A549 treated with dexamethasone at 1 μM for 4 hours (cell line): ENCODE data around the gene GNB2. TPM values are rescaled to one million over a fixed set of nuclear protein-coding genes. Genes with fewer than 3 reads are reported as not detected.

Source experiments
- total RNA-seq: library from RNA; stranded (reverse); fragments of 200-300 nt; extraction: Qiagen RNA extraction; gene quantifications from 5 replicates; pipeline ENCODE4 v1.2.3, GENCODE V29; 2022

GNB2 gene
- 159 to 275 TPM (median 264 TPM) in 5 replicates for total RNA-seq

GRCh38 chr7:100673302-100673941 is at the start of gene GNB2:
TSS of gene GNB2 (plus strand) at chr7:100673740. CDS start at chr7:100676266, 2,526 bp downstream.

GRCh38 chr7:100641463-100641859 is 32.1 kb upstream of the GNB2 start, which contains the start of gene TFR2:
TSS of gene TFR2 (minus strand) at chr7:100641552. CDS start at chr7:100641509, 43 bp downstream.

GRCh38 chr7:100655908-100656674 is 17.4 kb upstream of the GNB2 start, which contains the start of gene ACTL6B:
TSS of gene ACTL6B (minus strand) at chr7:100656448. CDS start at chr7:100656354, 94 bp downstream.

GRCh38 chr7:100694098-100694745 is 20.7 kb downstream of the GNB2 start, which contains the start of gene GIGYF1:
TSS of gene GIGYF1 (minus strand) at chr7:100694250. CDS start at chr7:100688238, 6,012 bp downstream.

GRCh38 chr7:100705753-100706671 is 32.5 kb downstream of the GNB2 start, which contains the start of gene POP7:
TSS of gene POP7 (plus strand) at chr7:100706121. CDS start at chr7:100706831, 710 bp downstream.

GRCh38 chr7:100720279-100720670 is 46.7 kb downstream of the GNB2 start, which contains the start of gene EPO:
TSS of gene EPO (plus strand) at chr7:100720468. CDS start at chr7:100720981, 513 bp downstream.

Other genes starting within 250 kb of the GNB2 start
- gene ZCWPW1, start 245.0 kb upstream of the GNB2 start, total RNA-seq: 0.86 to 1.7 TPM (median 1.5 TPM) in 5 replicates
- 37.5 to 52.8 TPM (median 47.6 TPM) in 5 replicates for gene MEPCE, start 243.9 kb upstream of the GNB2 start, total RNA-seq
- 32.6 to 42.1 TPM (median 38.3 TPM) in 5 replicates for gene PPP1R35, start 237.2 kb upstream of the GNB2 start, total RNA-seq
- 0.47 to 1.1 TPM (median 0.89 TPM) in 5 replicates for gene SPACDR, start 209.5 kb upstream of the GNB2 start, total RNA-seq
- gene TSC22D4, start 194.5 kb upstream of the GNB2 start, total RNA-seq: 49.8 to 72.0 TPM (median 61.8 TPM) in 5 replicates
- 3.9 to 7.8 TPM (median 6.4 TPM) in 5 replicates for gene NYAP1, start 189.8 kb upstream of the GNB2 start, total RNA-seq
- 29.4 to 57.4 TPM (median 50.2 TPM) in 5 replicates for gene AGFG2, start 134.5 kb upstream of the GNB2 start, total RNA-seq
- gene SAP25, start 99.8 kb upstream of the GNB2 start, total RNA-seq: 0.32 to 0.66 TPM (median 0.38 TPM) in 4 of 5 replicates, not detected in the other
- 10.2 to 19.5 TPM (median 15.7 TPM) in 5 replicates for gene LRCH4, start 87.6 kb upstream of the GNB2 start, total RNA-seq
- gene FBXO24, start 87.4 kb upstream of the GNB2 start, total RNA-seq: 0.10 to 0.33 TPM (median 0.25 TPM) in 5 replicates
- 6.8 to 10.9 TPM (median 8.8 TPM) in 5 replicates for gene PCOLCE, start 71.4 kb upstream of the GNB2 start, total RNA-seq
- 15.5 to 21.8 TPM (median 20.2 TPM) in 5 replicates for gene MOSPD3, start 61.2 kb upstream of the GNB2 start, total RNA-seq
- 1.9 to 2.7 TPM (median 2.4 TPM) in 5 replicates for gene TFR2, start 32.2 kb upstream of the GNB2 start, total RNA-seq
- gene ACTL6B, start 17.3 kb upstream of the GNB2 start, total RNA-seq: not detected in 5 replicates
- gene GIGYF1, start 20.5 kb downstream of the GNB2 start, total RNA-seq: 8.9 to 19.9 TPM (median 15.2 TPM) in 5 replicates
- 69.0 to 94.3 TPM (median 86.0 TPM) in 5 replicates for gene POP7, start 32.4 kb downstream of the GNB2 start, total RNA-seq
- 0.06 TPM in 1 of 5 replicates, not detected in the others for gene EPO, start 46.7 kb downstream of the GNB2 start, total RNA-seq
- not detected in 5 replicates for gene ZAN, start 59.9 kb downstream of the GNB2 start, total RNA-seq
- gene EPHB4, start 153.8 kb downstream of the GNB2 start, total RNA-seq: 31.6 to 48.8 TPM (median 47.8 TPM) in 5 replicates
- gene SLC12A9, start 179.0 kb downstream of the GNB2 start, total RNA-seq: 10.0 to 15.5 TPM (median 12.9 TPM) in 5 replicates
- gene TRIP6, start 193.6 kb downstream of the GNB2 start, total RNA-seq: 38.6 to 50.0 TPM (median 46.4 TPM) in 5 replicates
- 107 to 156 TPM (median 148 TPM) in 5 replicates for gene SRRT, start 201.4 kb downstream of the GNB2 start, total RNA-seq
- 3.9 to 6.1 TPM (median 4.5 TPM) in 5 replicates for gene UFSP1, start 216.0 kb downstream of the GNB2 start, total RNA-seq
- 1.6 to 3.3 TPM (median 2.6 TPM) in 5 replicates for gene ACHE, start 222.1 kb downstream of the GNB2 start, total RNA-seq